Stimulated activated CD8-positive, alpha-beta memory T cell treated with anti-CD3 and anti-CD28 coated beads, Interleukin-7, amount 100 ng/mL, for 48 hours (primary cell): ENCODE data around the gene COX4I1.
"Not testable (repeated sequence)": the region's sequence is repeated elsewhere in the genome, so short reads cannot be mapped to it uniquely, and the experiment has no call there.

Source experiments
- DNase-seq, 2 donors: peaks; one replicate each; pipeline ENCODE4 v3.0.0-alpha.2; 2020; ENCODE audit warnings: low read depth in 1 of 2; ENCODE audit errors: extremely low read depth in 1 of 2

COX4I1 gene

GRCh38 chr16:85821390-85822135, 22.1 kb downstream of the COX4I1 start:
- peak; percentile 51 to 62 for DNase-seq

GRCh38 chr16:85822145-85822544, 22.6 kb downstream of the COX4I1 start:
- no peak for DNase-seq

GRCh38 chr16:85823328-85823920, 23.9 kb downstream of the COX4I1 start:
- no peak for DNase-seq

GRCh38 chr16:85824161-85825135, 25.0 kb downstream of the COX4I1 start:
- DNase-seq: no peak

GRCh38 chr16:85825326-85825725, 25.8 kb downstream of the COX4I1 start:
- DNase-seq: no peak

GRCh38 chr16:85826686-85827247, 27.3 kb downstream of the COX4I1 start:
- DNase-seq: no peak

GRCh38 chr16:85828166-85828565, 28.7 kb downstream of the COX4I1 start:
- DNase-seq: no peak

- no peak for DNase-seq
Observed at GRCh38 chr16:85829171-85829719, 29.8 kb downstream of the COX4I1 start.

GRCh38 chr16:85829751-85830445, 30.4 kb downstream of the COX4I1 start:
- DNase-seq: no peak

GRCh38 chr16:85830821-85831220, 31.3 kb downstream of the COX4I1 start:
- DNase-seq: no peak

GRCh38 chr16:85832570-85833218, 33.2 kb downstream of the COX4I1 start:
- DNase-seq: no peak

GRCh38 chr16:85833219-85833920, 33.9 kb downstream of the COX4I1 start:
- no peak for DNase-seq

GRCh38 chr16:85834741-85835140, 35.2 kb downstream of the COX4I1 start:
- DNase-seq: no peak

- no peak for DNase-seq
Observed at GRCh38 chr16:85835227-85835751, 35.8 kb downstream of the COX4I1 start.

- no peak for DNase-seq
Observed at GRCh38 chr16:85835956-85836705, 36.6 kb downstream of the COX4I1 start.

GRCh38 chr16:85836706-85837582, 37.4 kb downstream of the COX4I1 start:
- DNase-seq: no peak

- DNase-seq: not testable (repeated sequence)
Observed at GRCh38 chr16:85837654-85838053, 38.2 kb downstream of the COX4I1 start.
